SK-N-SH (cell line): ENCODE data around the gene LIN7C.

ENCODE experiments used
- CHD2 ChIP-seq: fragments of 150-350 bp; IDR thresholded peaks from 2 replicates; pipeline ENCODE4 v1.6.1; 2018; ENCODE audit warnings: low read length; ENCODE audit not compliant: partially characterized antibody
- EP300 ChIP-seq, 2 experiments: IDR thresholded peaks; 2 replicates each; pipeline versions ENCODE4 v1.4.0 to v1.6.1; 2012; ENCODE audit warnings: borderline replicate concordance in 1 of 2, low read depth in 1 of 2, low read length in 1 of 2
- FOXJ3 ChIP-seq: sonication (generic); formaldehyde crosslinking; IDR thresholded peaks from 2 replicates; pipeline ENCODE4 v1.5.1; 2020; ENCODE audit warnings: mild to moderate bottlenecking, missing genetic modification reagents
- POLR2AphosphoS5 ChIP-seq: IDR thresholded peaks from 2 replicates; pipeline ENCODE4 v1.6.1; 2012; ENCODE audit warnings: low read depth, low read length
- YY1 ChIP-seq: IDR thresholded peaks from 2 replicates; pipeline ENCODE4 v1.4.0; 2012; ENCODE audit warnings: low read depth, mild to moderate bottlenecking
- TF ChIP-seq, protein P1 (sequence below): IDR thresholded peaks from 2 replicates; pipeline ENCODE4 v1.6.1; 2012; ENCODE audit warnings: mild to moderate bottlenecking, low read depth, low read length, moderate library complexity
- TF ChIP-seq, protein P2 (sequence below): fragments of 200-600 bp; sonication (generic); IDR thresholded peaks from 2 replicates; pipeline ENCODE4 v1.6.1; 2017; ENCODE audit warnings: antibody characterized with exemption, mild to moderate bottlenecking, moderate library complexity
- TF ChIP-seq, protein P3 (sequence below): IDR thresholded peaks from 2 replicates; pipeline ENCODE4 v1.4.0; 2012; ENCODE audit warnings: low read depth, borderline replicate concordance

GRCh38 chr11:27507557-27508322 lies 1.2 kb upstream of the LIN7C start:
- TF ChIP-seq POLR2AphosphoS5 (no peak), YY1 (no peak), FOXJ3 (CRISPR knock-in tag) (no peak), EP300 (IDR thresholded peaks at IDR 0.05; ENCODE audit: borderline replicate concordance in 1 of 2, low read depth in 1 of 2, low read length in 1 of 2) (no peak), CHD2 (no peak)
- TF ChIP-seq, protein P1, sequence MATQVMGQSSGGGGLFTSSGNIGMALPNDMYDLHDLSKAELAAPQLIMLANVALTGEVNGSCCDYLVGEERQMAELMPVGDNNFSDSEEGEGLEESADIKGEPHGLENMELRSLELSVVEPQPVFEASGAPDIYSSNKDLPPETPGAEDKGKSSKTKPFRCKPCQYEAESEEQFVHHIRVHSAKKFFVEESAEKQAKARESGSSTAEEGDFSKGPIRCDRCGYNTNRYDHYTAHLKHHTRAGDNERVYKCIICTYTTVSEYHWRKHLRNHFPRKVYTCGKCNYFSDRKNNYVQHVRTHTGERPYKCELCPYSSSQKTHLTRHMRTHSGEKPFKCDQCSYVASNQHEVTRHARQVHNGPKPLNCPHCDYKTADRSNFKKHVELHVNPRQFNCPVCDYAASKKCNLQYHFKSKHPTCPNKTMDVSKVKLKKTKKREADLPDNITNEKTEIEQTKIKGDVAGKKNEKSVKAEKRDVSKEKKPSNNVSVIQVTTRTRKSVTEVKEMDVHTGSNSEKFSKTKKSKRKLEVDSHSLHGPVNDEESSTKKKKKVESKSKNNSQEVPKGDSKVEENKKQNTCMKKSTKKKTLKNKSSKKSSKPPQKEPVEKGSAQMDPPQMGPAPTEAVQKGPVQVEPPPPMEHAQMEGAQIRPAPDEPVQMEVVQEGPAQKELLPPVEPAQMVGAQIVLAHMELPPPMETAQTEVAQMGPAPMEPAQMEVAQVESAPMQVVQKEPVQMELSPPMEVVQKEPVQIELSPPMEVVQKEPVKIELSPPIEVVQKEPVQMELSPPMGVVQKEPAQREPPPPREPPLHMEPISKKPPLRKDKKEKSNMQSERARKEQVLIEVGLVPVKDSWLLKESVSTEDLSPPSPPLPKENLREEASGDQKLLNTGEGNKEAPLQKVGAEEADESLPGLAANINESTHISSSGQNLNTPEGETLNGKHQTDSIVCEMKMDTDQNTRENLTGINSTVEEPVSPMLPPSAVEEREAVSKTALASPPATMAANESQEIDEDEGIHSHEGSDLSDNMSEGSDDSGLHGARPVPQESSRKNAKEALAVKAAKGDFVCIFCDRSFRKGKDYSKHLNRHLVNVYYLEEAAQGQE = no peak
- TF ChIP-seq, protein P2, sequence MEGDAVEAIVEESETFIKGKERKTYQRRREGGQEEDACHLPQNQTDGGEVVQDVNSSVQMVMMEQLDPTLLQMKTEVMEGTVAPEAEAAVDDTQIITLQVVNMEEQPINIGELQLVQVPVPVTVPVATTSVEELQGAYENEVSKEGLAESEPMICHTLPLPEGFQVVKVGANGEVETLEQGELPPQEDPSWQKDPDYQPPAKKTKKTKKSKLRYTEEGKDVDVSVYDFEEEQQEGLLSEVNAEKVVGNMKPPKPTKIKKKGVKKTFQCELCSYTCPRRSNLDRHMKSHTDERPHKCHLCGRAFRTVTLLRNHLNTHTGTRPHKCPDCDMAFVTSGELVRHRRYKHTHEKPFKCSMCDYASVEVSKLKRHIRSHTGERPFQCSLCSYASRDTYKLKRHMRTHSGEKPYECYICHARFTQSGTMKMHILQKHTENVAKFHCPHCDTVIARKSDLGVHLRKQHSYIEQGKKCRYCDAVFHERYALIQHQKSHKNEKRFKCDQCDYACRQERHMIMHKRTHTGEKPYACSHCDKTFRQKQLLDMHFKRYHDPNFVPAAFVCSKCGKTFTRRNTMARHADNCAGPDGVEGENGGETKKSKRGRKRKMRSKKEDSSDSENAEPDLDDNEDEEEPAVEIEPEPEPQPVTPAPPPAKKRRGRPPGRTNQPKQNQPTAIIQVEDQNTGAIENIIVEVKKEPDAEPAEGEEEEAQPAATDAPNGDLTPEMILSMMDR = no peak
- TF ChIP-seq, protein P3, sequence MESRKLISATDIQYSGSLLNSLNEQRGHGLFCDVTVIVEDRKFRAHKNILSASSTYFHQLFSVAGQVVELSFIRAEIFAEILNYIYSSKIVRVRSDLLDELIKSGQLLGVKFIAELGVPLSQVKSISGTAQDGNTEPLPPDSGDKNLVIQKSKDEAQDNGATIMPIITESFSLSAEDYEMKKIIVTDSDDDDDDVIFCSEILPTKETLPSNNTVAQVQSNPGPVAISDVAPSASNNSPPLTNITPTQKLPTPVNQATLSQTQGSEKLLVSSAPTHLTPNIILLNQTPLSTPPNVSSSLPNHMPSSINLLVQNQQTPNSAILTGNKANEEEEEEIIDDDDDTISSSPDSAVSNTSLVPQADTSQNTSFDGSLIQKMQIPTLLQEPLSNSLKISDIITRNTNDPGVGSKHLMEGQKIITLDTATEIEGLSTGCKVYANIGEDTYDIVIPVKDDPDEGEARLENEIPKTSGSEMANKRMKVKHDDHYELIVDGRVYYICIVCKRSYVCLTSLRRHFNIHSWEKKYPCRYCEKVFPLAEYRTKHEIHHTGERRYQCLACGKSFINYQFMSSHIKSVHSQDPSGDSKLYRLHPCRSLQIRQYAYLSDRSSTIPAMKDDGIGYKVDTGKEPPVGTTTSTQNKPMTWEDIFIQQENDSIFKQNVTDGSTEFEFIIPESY = no peak
